Endothelial cell of umbilical vein (primary cell): ENCODE measurements around the gene FGD6. TPM values are rescaled to one million over a fixed set of nuclear protein-coding genes. Genes with fewer than 3 reads are reported as not detected.

Source experiments
- BruUV-seq: library from RNA; stranded (reverse); fragments of 400-500 nt; replicated peaks from 2 replicates; lab custom pipeline; 2021; lab: Mats Ljungman, UMichigan
- CTCF ChIA-PET: fragments of 300-600, 350-600 bp; sonication (Branson Sonifier 250); formaldehyde crosslinking; loops from one replicate; lab custom pipeline; 2021; ENCODE audit warnings: antibody characterized with exemption, inconsistent platforms; lab: Charles Lee
- POLR2A ChIA-PET: fragments of 300-600, 350-600 bp; sonication (Branson Sonifier 250); formaldehyde crosslinking; loops from one replicate; lab custom pipeline; 2021; ENCODE audit warnings: antibody characterized with exemption, inconsistent platforms; lab: Charles Lee
- DNase-seq: peaks from one replicate; pipeline ENCODE4 v3.0.0-alpha.2; 2011; ENCODE audit warnings: low read depth, low spot score
- FAIRE-seq: peaks from 2 replicates; lab custom pipeline; 2011; peaks lifted over from hg19 to GRCh38; lab: Jason Lieb, UNC
- H2AFZ ChIP-seq: 2 replicates; pipeline ENCODE4 v1.6.0; 2012; ENCODE audit warnings: low read depth, low read length, control low read depth, inconsistent platforms
- H3K27ac ChIP-seq: 2 replicates; pipeline ENCODE4 v1.5.1; 2011; ENCODE audit warnings: low read depth, mild to moderate bottlenecking, control low read depth, low read length, moderate library complexity; ENCODE audit not compliant: insufficient read depth
- H3K27me3 ChIP-seq, 2 experiments: 2 replicates each; pipeline versions ENCODE4 v1.6.0 to v1.6.1; 2011; ENCODE audit warnings: low read length in 2 of 2, mixed read lengths in 1 of 2; ENCODE audit not compliant: control insufficient read depth in 2 of 2, insufficient read depth in 2 of 2
- H3K36me3 ChIP-seq, 2 experiments: 2 replicates in 1 of 2; 3 replicates in 1 of 2; pipeline ENCODE4 v1.5.1; 2011; ENCODE audit warnings: low read length in 2 of 2, mild to moderate bottlenecking in 1 of 2, moderate library complexity in 1 of 2; ENCODE audit not compliant: control insufficient read depth in 2 of 2, insufficient read depth in 2 of 2; ENCODE audit errors: extremely low read depth in 1 of 2
- H3K4me1 ChIP-seq: 3 replicates; pipeline ENCODE4 v1.5.1; 2011; ENCODE audit warnings: mild to moderate bottlenecking, low read length; ENCODE audit not compliant: control insufficient read depth, insufficient read depth; ENCODE audit errors: extremely low read depth
- H3K4me2 ChIP-seq: 2 replicates; pipeline ENCODE4 v1.6.1; 2011; ENCODE audit warnings: low read length, control low read depth, mixed read lengths; ENCODE audit not compliant: insufficient read depth
- H3K4me3 ChIP-seq, 3 experiments: fragments of 200-600 bp in 1 of 3; sonication (generic), shearing (Covaris generic) in 1 of 3; replicated peaks in 1 of 3; 2 replicates each; pipeline ENCODE4 v1.5.1; 2011 to 2016; ENCODE audit warnings: control low read depth in 3 of 3, low read length in 3 of 3, mild to moderate bottlenecking in 2 of 3, inconsistent platforms in 1 of 3, low read depth in 1 of 3, moderate library complexity in 1 of 3; ENCODE audit not compliant: insufficient read depth in 1 of 3
- H3K79me2 ChIP-seq: 2 replicates; pipeline ENCODE4 v1.6.0; 2012; ENCODE audit warnings: low read length, inconsistent platforms; ENCODE audit not compliant: control insufficient read depth, insufficient read depth
- H3K9ac ChIP-seq: replicated peaks from 2 replicates; pipeline ENCODE3; 2011; ENCODE audit warnings: low read length, control low read depth; ENCODE audit not compliant: insufficient read depth; ENCODE audit errors: extremely low read depth
- H3K9me1 ChIP-seq: replicated peaks from 3 replicates; pipeline ENCODE4 v1.6.0; 2011; ENCODE audit warnings: mild to moderate bottlenecking, low read length; ENCODE audit not compliant: control insufficient read depth, insufficient read depth; ENCODE audit errors: extremely low read depth
- H3K9me3 ChIP-seq: replicated peaks from 2 replicates; pipeline ENCODE4 v1.5.1; 2012; ENCODE audit warnings: low read length, inconsistent platforms; ENCODE audit not compliant: control insufficient read depth, insufficient read depth
- H4K20me1 ChIP-seq: replicated peaks from 2 replicates; pipeline ENCODE3; 2011; ENCODE audit warnings: mild to moderate bottlenecking, low read length; ENCODE audit not compliant: control insufficient read depth, insufficient read depth; ENCODE audit errors: extremely low read depth
- CTCF ChIP-seq, 2 donors: IDR thresholded peaks; 1 replicate in 1 of 2; 2 replicates in 1 of 2; pipeline ENCODE4 v1.5.1; 2011; ENCODE audit warnings: low read length in 2 of 2, mild to moderate bottlenecking in 2 of 2, moderate library complexity in 2 of 2, control low read depth in 1 of 2, inconsistent platforms in 1 of 2, low read depth in 1 of 2; ENCODE audit not compliant: insufficient read depth in 1 of 2; ENCODE audit errors: extremely low read depth in 1 of 2
- EZH2 ChIP-seq: IDR thresholded peaks from 2 replicates; pipeline ENCODE4 v1.6.1; 2012; ENCODE audit warnings: borderline replicate concordance, low read depth, mild to moderate bottlenecking, moderate library complexity, low read length, inconsistent platforms; ENCODE audit not compliant: severe bottlenecking
- FOS ChIP-seq: IDR thresholded peaks from 2 replicates; pipeline ENCODE4 v1.6.1; 2011; ENCODE audit warnings: mild to moderate bottlenecking, low read length, moderate library complexity, borderline replicate concordance; ENCODE audit not compliant: insufficient read depth
- GATA2 ChIP-seq: IDR thresholded peaks from 2 replicates; pipeline ENCODE4 v1.7.0; 2011; ENCODE audit warnings: low read depth, mild to moderate bottlenecking, moderate library complexity, mixed read lengths, low read length; ENCODE audit not compliant: insufficient read length, insufficient read depth
- JUN ChIP-seq: IDR thresholded peaks from 2 replicates; pipeline ENCODE4 v1.6.1; 2011; ENCODE audit warnings: borderline replicate concordance, low read depth; ENCODE audit not compliant: insufficient read length, insufficient read depth
- MAX ChIP-seq: IDR thresholded peaks from 2 replicates; pipeline ENCODE4 v1.6.1; 2011; ENCODE audit not compliant: insufficient read depth, insufficient read length
- MYC ChIP-seq: IDR thresholded peaks from one replicate; pipeline ENCODE4 v1.6.1; 2011; ENCODE audit warnings: mild to moderate bottlenecking, low read depth, low read length
- POLR2A ChIP-seq: IDR thresholded peaks from 2 replicates; pipeline ENCODE4 v1.6.1; 2012; ENCODE audit warnings: low read depth, mild to moderate bottlenecking, control low read depth, low read length
- POLR2AphosphoS5 ChIP-seq: IDR thresholded peaks from 2 replicates; pipeline ENCODE4 v1.6.1; 2012; ENCODE audit warnings: low read depth, mild to moderate bottlenecking, control low read depth, low read length, moderate library complexity; ENCODE audit not compliant: insufficient read depth
- dilution Hi-C: fragments of 300-500 bp; cut with MboI; formaldehyde crosslinking; loops from one replicate; pipeline ENCODE4 v1.15.0; 2019; ENCODE audit warnings: low sequenced_read_pairs; ENCODE audit not compliant: extremely low pct_ligation_motif_present
- intact Hi-C: fragments of 100-400 bp; cut with micrococcal nuclease; formaldehyde crosslinking; loops from one replicate; pipeline ENCODE4 v1.10.0; 2022
- polyA plus RNA-seq, 4 experiments: library from polyadenylated mRNA; depleted of rRNA in 3 of 4; stranded (reverse) in 3 of 4; unstranded in 1 of 4; fragments of >200 nt; gene quantifications; 2 replicates each; pipeline versions ENCODE4 v1.2.1 to v1.2.3, GENCODE V29; 2011 to 2012; ENCODE audit warnings: missing spikeins in 1 of 4
- total RNA-seq: library from RNA; stranded (reverse); gene quantifications from 2 replicates; pipeline ENCODE4 v1.2.3, GENCODE V29; 2021

The FGD6 gene
- total and polyA plus RNA-seq, 2 donors (not counting 3 experiments of a cell fraction or from before 2014, with no cell fraction given) = 5.9 to 14.0 TPM

- H3K79me2 ChIP-seq = no peaks in the 10 kb centered on the region
- CTCF ChIA-PET = interaction anchor here (0.7 kb wide), 1 partner anchor 9 kb away, joined by 3 read pairs; no protein-coding TSS in a partner anchor
- POLR2A ChIA-PET = no interaction called here
These were observed 24.1 kb downstream of the FGD6 start for GRCh38 chr12:95193139-95193538.

More at GRCh38 chr12:95193139-95193538, 24.1 kb downstream of the FGD6 start:
- H3K9me1 ChIP-seq = no peaks in the 10 kb centered on the region
- no peak for DNase-seq
- TF ChIP-seq EZH2 (no peak), CTCF (IDR thresholded peaks at IDR 0.05; ENCODE audit: extremely low read depth in 1 of 2, insufficient read depth in 1 of 2, low read depth in 1 of 2, low read length in 2 of 2) (no peak), FOS (no peak), POLR2AphosphoS5 (no peak), MYC (no peak), JUN (no peak), MAX (no peak), GATA2 (no peak), POLR2A (no peak)
- no peak for FAIRE-seq
- no peak overlapping the region for H3K27ac ChIP-seq
- no peak overlapping the region for H3K4me3 ChIP-seq
- intact Hi-C loops = no loop called here
- H3K4me2 ChIP-seq = no peak overlapping the region
- dilution Hi-C loops = no loop called here
- no TSS peak for BruUV-seq
- no peaks in the 10 kb centered on the region for H4K20me1 ChIP-seq
- H3K36me3 ChIP-seq = no peaks in the 10 kb centered on the region
- H3K27me3 ChIP-seq = no peaks in the 10 kb centered on the region
- H3K4me1 ChIP-seq = peaks cover 3% of the 10 kb centered on the region
- no peaks in the 10 kb centered on the region for H3K9me3 ChIP-seq
- H2AFZ ChIP-seq = no peak overlapping the region
- no peak overlapping the region for H3K9ac ChIP-seq
